ENCODE results near the gene GNAT3.

The GNAT3 gene

DNA sequence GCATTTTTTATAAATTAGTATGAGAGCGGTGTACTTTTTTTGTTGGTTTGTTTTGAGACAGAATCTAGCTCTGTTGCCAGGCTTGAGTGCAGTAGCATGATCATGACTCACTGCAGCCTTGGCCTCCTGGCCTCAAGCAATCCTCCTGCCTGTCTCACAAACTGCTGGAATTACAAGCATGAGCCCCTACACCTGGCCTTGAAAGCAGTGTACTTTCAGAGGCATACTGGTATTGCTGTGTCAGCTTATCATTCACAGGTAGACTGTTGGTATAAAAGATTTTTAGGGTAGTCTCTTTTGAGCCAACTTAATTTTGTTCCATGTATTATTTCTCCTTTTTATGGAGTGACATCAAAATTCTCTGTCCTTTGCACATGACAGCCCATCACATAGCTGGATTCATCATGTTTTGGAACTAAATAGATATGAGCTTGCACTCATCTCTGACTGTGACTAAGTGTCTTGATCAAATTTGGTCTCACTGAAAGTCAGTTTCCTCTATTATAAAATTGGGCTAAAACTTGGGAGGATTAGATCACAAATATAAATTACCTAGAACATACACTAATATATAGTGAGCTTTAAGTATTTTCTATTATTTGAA lies 12.4 kb downstream of the GNAT3 start:
- no peak for ATAC-seq

- no peak for ATAC-seq
These were observed 13.1 kb downstream of the GNAT3 start for GRCh38 chr7:80498481-80499349.

DNA sequence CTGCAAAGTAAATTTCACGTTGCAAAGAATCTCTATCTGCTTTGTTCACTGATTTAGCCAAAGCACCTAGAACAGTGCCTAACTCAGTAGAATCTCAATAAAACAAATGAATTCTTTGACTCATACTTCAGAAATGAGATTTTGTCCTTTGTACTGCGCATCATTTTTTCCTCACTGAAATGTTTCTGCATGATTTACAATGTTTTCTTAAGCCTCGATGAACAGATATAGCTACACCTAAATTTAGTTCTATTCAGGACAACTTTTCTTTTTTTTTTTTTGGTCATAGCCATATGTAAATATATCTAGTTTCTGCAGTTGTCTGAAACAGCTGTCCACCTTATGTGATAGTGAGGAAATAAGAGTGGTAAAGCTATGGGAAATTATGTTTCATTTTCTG lies 15.3 kb downstream of the GNAT3 start:
- no peak for ATAC-seq

DNA sequence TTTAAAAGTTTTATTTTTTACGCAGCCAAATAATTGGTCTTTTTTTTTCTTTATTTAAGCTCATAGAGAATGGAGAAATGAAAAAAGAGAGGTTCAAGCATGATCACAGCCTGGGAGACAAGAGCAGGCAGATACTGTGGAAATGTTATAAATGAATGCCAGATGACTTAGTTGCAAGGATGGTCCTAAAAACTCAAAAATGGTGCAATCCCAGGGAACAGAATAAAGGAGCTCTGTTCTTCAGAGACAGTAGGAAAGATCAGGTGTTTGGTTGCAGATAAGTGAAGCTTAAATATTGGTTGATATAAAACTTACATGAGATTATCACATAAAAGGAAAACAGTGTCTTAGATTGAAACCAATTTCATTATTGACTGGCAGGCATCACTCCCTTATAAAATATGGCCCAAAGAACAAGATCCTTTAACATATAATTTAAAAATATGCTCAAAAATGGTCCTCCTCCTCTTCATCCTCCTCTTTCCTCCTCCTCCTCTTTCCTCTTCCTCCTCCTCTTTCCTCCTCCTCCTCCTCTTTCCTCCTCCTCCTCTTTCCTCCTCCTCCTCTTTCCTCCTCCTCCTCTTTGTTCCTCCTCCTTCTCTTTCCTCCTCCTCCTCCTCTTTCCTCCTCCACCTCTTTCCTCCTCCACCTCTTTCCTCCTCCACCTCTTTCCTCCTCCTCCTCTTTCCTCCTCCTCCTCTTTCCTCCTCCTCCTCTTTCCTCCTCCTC lies 18.6 kb downstream of the GNAT3 start:
- ATAC-seq, result no peak

DNA sequence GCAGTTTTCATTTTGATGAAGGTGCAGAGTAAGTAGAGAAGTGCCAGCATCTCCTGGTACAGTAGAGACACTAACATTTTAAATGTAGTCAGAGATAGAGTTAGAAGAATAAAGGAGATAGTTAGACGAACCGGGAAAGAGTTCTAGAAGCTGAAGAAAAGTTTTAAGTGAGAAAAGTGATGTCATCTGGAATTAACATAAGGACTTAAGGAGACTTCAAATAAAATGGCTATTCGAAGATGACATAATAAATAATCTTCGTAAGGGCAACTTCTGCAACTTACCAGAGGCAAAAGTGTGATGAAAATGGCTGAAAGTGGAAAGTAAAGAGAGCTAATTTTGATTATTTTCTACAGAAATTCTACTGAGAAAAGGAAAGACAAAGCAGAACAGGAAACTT lies 20.4 kb downstream of the GNAT3 start:
- no peak for ATAC-seq

- no peak for ATAC-seq
These were observed 23.0 kb downstream of the GNAT3 start for GRCh38 chr7:80488851-80489370.

- no peak for ATAC-seq
These were observed 23.5 kb downstream of the GNAT3 start for GRCh38 chr7:80488406-80488805.

DNA sequence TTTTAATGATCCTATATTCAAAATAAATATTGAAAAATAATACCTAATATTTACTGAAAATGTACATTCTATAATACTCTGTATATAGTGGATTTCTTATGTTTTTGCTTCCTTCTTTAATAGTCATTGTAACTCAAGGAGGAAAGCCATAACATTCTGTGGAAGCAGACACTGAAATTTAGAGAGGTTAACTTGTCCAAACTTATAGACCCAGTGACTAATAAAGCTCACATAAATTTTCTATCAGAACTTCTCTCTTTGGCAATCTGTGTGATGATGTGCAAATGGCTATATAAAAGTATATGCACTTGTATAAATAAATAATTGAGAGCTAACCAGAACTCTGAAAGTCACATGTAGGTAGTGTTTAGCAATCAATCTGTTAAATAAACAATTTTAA lies 26.1 kb downstream of the GNAT3 start:
- no peak for ATAC-seq

DNA sequence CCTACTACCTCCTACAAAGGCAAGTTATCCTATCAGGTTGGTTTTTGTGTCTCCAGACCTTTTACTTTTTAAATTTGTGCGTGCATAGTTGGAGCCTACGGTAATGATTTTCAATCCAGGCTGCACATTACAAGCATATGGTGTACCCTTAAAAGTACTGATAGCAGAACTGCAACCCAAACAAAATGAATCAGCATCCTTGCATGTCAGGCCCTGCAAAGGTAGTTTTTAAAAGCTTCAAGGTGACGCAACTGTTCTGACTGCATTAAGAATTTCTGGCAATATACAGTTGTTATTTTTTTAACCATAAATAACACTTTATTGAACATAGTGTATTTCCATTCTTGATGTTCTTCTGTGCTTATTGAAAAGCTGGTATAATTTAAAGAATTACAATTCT lies 28.9 kb downstream of the GNAT3 start:
- ATAC-seq, result no peak

GRCh38 chr7:80481196-80481884 lies 30.5 kb downstream of the GNAT3 start:
- ATAC-seq, result no peak

- ATAC-seq, result no peak
These were observed 31.3 kb downstream of the GNAT3 start for GRCh38 chr7:80480566-80480965.

DNA sequence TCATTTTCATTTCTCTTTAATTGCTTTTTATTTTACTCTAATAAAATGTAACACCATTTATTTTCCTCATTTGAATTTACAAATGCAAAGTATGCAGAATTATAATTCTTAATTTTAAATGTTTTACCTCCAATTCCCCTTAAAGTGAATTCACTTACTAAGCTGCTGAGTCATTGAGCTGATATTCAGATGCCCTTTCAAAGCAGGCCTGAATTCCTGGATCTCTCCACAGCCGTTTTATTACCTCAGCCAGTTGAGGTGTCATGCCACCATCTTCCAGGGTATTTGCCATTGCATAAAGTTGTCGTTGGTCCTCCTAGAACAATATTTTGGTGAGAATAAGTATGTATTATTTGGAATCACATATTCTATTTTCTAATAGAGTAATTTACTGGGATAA lies 33.2 kb downstream of the GNAT3 start:
- no peak for ATAC-seq

DNA sequence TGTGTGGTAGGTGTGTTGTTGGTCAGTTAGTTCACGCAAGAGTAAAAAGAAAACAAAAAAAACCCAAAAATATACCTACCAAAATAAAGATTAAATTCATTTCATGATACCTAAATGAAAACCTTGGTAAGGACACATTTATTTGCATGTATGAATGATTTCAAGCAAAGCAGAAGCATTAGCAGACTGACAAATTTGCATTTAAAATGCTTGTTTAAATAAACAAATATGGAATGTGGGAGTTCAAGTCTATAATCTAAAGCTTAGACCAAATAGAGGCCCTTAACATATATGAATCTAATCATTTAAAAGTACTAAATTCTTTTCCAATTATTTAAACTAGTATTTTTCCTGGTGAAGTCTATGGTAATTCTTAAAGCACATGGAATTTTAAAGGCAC lies 35.8 kb downstream of the GNAT3 start:
- no peak for ATAC-seq

GRCh38 chr7:80475383-80475782 lies 36.5 kb downstream of the GNAT3 start:
- no peak for ATAC-seq

GRCh38 chr7:80473751-80474150 lies 38.1 kb downstream of the GNAT3 start:
- no peak for ATAC-seq

GRCh38 chr7:80472491-80473200 lies 39.2 kb downstream of the GNAT3 start:
- no peak for ATAC-seq

- no peak for ATAC-seq
These were observed 42.7 kb downstream of the GNAT3 start for GRCh38 chr7:80468931-80469714.

- ATAC-seq, result no peak
These were observed 44.8 kb downstream of the GNAT3 start for GRCh38 chr7:80467069-80467468.

DNA sequence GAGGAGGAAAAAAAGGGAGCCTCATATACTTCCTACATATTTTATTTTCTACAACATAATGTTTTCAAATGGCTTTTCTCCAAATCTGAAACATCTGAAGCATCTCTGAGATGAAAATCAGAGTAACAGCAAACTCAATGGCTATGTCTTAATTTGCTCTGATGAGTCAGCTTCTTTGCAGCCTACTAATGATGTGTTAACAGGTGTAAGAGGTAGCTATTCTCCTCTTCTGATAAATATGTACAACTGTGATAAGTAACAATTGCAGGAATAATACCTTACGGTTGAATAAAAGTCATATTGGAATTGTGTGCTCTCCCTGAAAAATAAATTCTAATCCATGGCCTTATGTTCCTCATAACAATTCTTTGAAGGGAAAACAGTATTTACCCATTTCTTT lies 45.2 kb downstream of the GNAT3 start:
- no peak for ATAC-seq

GRCh38 chr7:80464211-80464610 lies 47.7 kb downstream of the GNAT3 start:
- no peak for ATAC-seq

- no peak for ATAC-seq
These were observed 48.5 kb downstream of the GNAT3 start for GRCh38 chr7:80463272-80463920.
